H1 (cell line): ENCODE measurements around the gene RAP1A. TPM values are rescaled to one million over a fixed set of nuclear protein-coding genes. Genes with fewer than 3 reads are reported as not detected.

Source experiments
- CTCF ChIA-PET: fragments of 300-600 bp; sonication (Branson Sonifier 250); formaldehyde crosslinking; loops from one replicate; lab custom pipeline; 2021; ENCODE audit not compliant: partially characterized antibody; lab: Charles Lee
- POLR2A ChIA-PET: fragments of 300-600 bp; sonication (Branson Sonifier 250); formaldehyde crosslinking; loops from one replicate; lab custom pipeline; 2021; ENCODE audit warnings: inconsistent platforms; ENCODE audit not compliant: partially characterized antibody; lab: Charles Lee
- DNase-seq, 2 experiments: peaks; one replicate each; pipeline versions ENCODE4 v3.0.0 to v3.0.0-alpha.2; 2010 to 2022; ENCODE audit warnings: low spot score in 2 of 2, low read depth in 1 of 2, mixed read lengths in 1 of 2
- FAIRE-seq: peaks from 2 replicates; lab custom pipeline; 2011; peaks lifted over from hg19 to GRCh38; lab: Jason Lieb, UNC
- H2AFZ ChIP-seq: 2 replicates; pipeline ENCODE4 v1.8.1; 2012; ENCODE audit warnings: low read length, inconsistent platforms
- H2AK5ac ChIP-seq: 2 replicates; pipeline ENCODE4 v1.6.1; 2013; ENCODE audit warnings: low read depth, low read length
- H2BK120ac ChIP-seq: replicated peaks from 2 replicates; pipeline ENCODE3; 2013; ENCODE audit warnings: low read depth, low read length, inconsistent platforms
- H2BK12ac ChIP-seq: 2 replicates; pipeline ENCODE4 v1.6.1; 2013; ENCODE audit warnings: low read depth, low read length
- H2BK15ac ChIP-seq: 2 replicates; pipeline ENCODE4 v1.6.1; 2013; ENCODE audit warnings: low read length
- H2BK20ac ChIP-seq: 2 replicates; pipeline ENCODE4 v1.6.1; 2013; ENCODE audit warnings: low read length
- H2BK5ac ChIP-seq: 2 replicates; pipeline ENCODE4 v1.6.1; 2013; ENCODE audit warnings: low read depth, low read length
- H3K14ac ChIP-seq: 2 replicates; pipeline ENCODE4 v1.6.1; 2013; ENCODE audit warnings: inconsistent platforms; ENCODE audit not compliant: insufficient read length
- H3K18ac ChIP-seq: 2 replicates; pipeline ENCODE4 v1.6.1; 2013; ENCODE audit warnings: low read length; ENCODE audit errors: extremely low read depth
- H3K23ac ChIP-seq: 2 replicates; pipeline ENCODE4 v1.6.1; 2013; ENCODE audit warnings: inconsistent platforms; ENCODE audit not compliant: insufficient read length
- H3K23me2 ChIP-seq: 2 replicates; pipeline ENCODE4 v1.6.1; 2013; ENCODE audit warnings: low read depth, low read length
- H3K27ac ChIP-seq: 2 replicates; pipeline ENCODE4 v1.6.1; 2011; ENCODE audit warnings: low read depth, low read length, inconsistent platforms
- H3K27me3 ChIP-seq, 4 experiments: replicated peaks in 1 of 4; 1 replicate in 1 of 4; 2 replicates in 3 of 4; pipeline versions ENCODE4 v1.6.1 to v1.8.1; 2011 to 2013; ENCODE audit warnings: low read length in 3 of 4, mild to moderate bottlenecking in 3 of 4, inconsistent platforms in 2 of 4, mixed read lengths in 2 of 4, moderate library complexity in 1 of 4; ENCODE audit not compliant: control insufficient read depth in 3 of 4, insufficient read depth in 3 of 4; ENCODE audit errors: extremely low read depth in 1 of 4
- H3K36me3 ChIP-seq, 4 experiments: 2 replicates each; pipeline versions ENCODE4 v1.6.1 to v1.8.1; 2011 to 2013; ENCODE audit warnings: mild to moderate bottlenecking in 4 of 4, low read length in 3 of 4, moderate library complexity in 2 of 4, control low read depth in 1 of 4, inconsistent platforms in 1 of 4; ENCODE audit not compliant: insufficient read depth in 4 of 4, control insufficient read depth in 2 of 4
- H3K4ac ChIP-seq: replicated peaks from 2 replicates; pipeline ENCODE3; 2013; ENCODE audit warnings: low read length, low read depth, mixed read lengths, inconsistent platforms; ENCODE audit not compliant: insufficient read length
- H3K4me1 ChIP-seq, 4 experiments: replicated peaks in 1 of 4; 1 replicate in 1 of 4; 2 replicates in 3 of 4; pipeline versions ENCODE4 v1.6.1 to v1.8.1; 2011 to 2013; ENCODE audit warnings: low read length in 3 of 4, inconsistent platforms in 2 of 4, mixed read lengths in 1 of 4; ENCODE audit not compliant: insufficient read depth in 4 of 4, control insufficient read depth in 3 of 4
- H3K4me2 ChIP-seq, 2 experiments: 2 replicates each; pipeline versions ENCODE4 v1.6.1 to v1.8.1; 2011 to 2013; ENCODE audit warnings: low read depth in 2 of 2, low read length in 2 of 2, control low read depth in 1 of 2, inconsistent platforms in 1 of 2, mild to moderate bottlenecking in 1 of 2; ENCODE audit not compliant: insufficient read depth in 1 of 2
- H3K4me3 ChIP-seq, 4 experiments: fragments of 200-600, 300-600 bp in 1 of 4; sonication (generic), shearing (Covaris generic), sonication (Bioruptor Twin) in 1 of 4; 2 replicates each; pipeline versions ENCODE4 v1.5.1 to v1.8.1; 2011 to 2016; ENCODE audit warnings: low read length in 4 of 4, low read depth in 3 of 4, control low read depth in 2 of 4, inconsistent platforms in 2 of 4, mild to moderate bottlenecking in 2 of 4, mixed read lengths in 1 of 4, moderate library complexity in 1 of 4; ENCODE audit not compliant: insufficient read depth in 2 of 4; ENCODE audit errors: extremely low read depth in 1 of 4
- H3K56ac ChIP-seq: replicated peaks from 2 replicates; pipeline ENCODE3; 2013; ENCODE audit warnings: low read depth, mild to moderate bottlenecking, mixed read lengths, low read length, inconsistent platforms; ENCODE audit not compliant: insufficient read length
- H3K79me1 ChIP-seq: 2 replicates; pipeline ENCODE4 v1.6.1; 2013; ENCODE audit warnings: low read depth, low read length, control low read depth
- H3K79me2 ChIP-seq, 2 experiments: 2 replicates each; pipeline versions ENCODE4 v1.6.1 to v1.8.1; 2012 to 2013; ENCODE audit warnings: low read length in 2 of 2, mild to moderate bottlenecking in 2 of 2, inconsistent platforms in 1 of 2; ENCODE audit not compliant: insufficient read depth in 2 of 2, control insufficient read depth in 1 of 2
- H3K9ac ChIP-seq, 4 experiments: replicated peaks in 1 of 4; 1 replicate in 1 of 4; 2 replicates in 3 of 4; pipeline versions ENCODE4 v1.6.1 to v1.8.1; 2011 to 2013; ENCODE audit warnings: low read depth in 3 of 4, low read length in 3 of 4, control low read depth in 2 of 4, mild to moderate bottlenecking in 2 of 4, moderate library complexity in 2 of 4, inconsistent platforms in 1 of 4; ENCODE audit errors: extremely low read depth in 1 of 4
- H3K9me3 ChIP-seq, 2 experiments: 2 replicates each; pipeline versions ENCODE4 v1.6.1 to v1.8.1; 2012 to 2013; ENCODE audit warnings: mild to moderate bottlenecking in 2 of 2, moderate library complexity in 2 of 2, control low read depth in 1 of 2, inconsistent platforms in 1 of 2, low read depth in 1 of 2, low read length in 1 of 2, mixed read lengths in 1 of 2; ENCODE audit not compliant: insufficient read depth in 2 of 2
- H4K20me1 ChIP-seq, 2 experiments: replicated peaks in 1 of 2; 2 replicates each; pipeline versions ENCODE3 to v1.8.1; 2011 to 2013; ENCODE audit warnings: inconsistent platforms in 2 of 2, low read length in 2 of 2, mild to moderate bottlenecking in 1 of 2; ENCODE audit not compliant: insufficient read depth in 2 of 2, control insufficient read depth in 1 of 2
- H4K5ac ChIP-seq: 2 replicates; pipeline ENCODE4 v1.6.1; 2013; ENCODE audit warnings: low read length, low read depth, mixed read lengths, inconsistent platforms; ENCODE audit not compliant: insufficient read length
- H4K8ac ChIP-seq: 2 replicates; pipeline ENCODE4 v1.8.0; 2013; ENCODE audit warnings: mild to moderate bottlenecking, moderate library complexity, low read length, inconsistent platforms; ENCODE audit not compliant: insufficient read depth; ENCODE audit errors: extremely low read depth
- H4K91ac ChIP-seq: replicated peaks from 2 replicates; pipeline ENCODE3; 2013; ENCODE audit warnings: low read length, mixed read lengths, inconsistent platforms; ENCODE audit not compliant: insufficient read length
- E2F6 ChIP-seq: IDR thresholded peaks from 2 replicates; pipeline ENCODE4 v1.6.1; 2012; ENCODE audit warnings: inconsistent platforms
- KDM1A ChIP-seq: fragments of 200-600, 300-600 bp; sonication (generic); IDR thresholded peaks from 2 replicates; pipeline ENCODE4 v1.7.1; 2016; ENCODE audit warnings: mild to moderate bottlenecking, low read length, borderline replicate concordance
- RAD21 ChIP-seq, 2 experiments: IDR thresholded peaks in 1 of 2; conservative IDR thresholded peaks in 1 of 2; 2 replicates each; pipeline ENCODE4 v1.6.1; 2011; ENCODE audit warnings: low read depth in 2 of 2, low read length in 2 of 2, improper control_type of control experiment in 1 of 2, inconsistent platforms in 1 of 2, mild to moderate bottlenecking in 1 of 2, moderate library complexity in 1 of 2
- SP2 ChIP-seq: IDR thresholded peaks from 2 replicates; pipeline ENCODE4 v1.6.1; 2012; ENCODE audit warnings: mild to moderate bottlenecking, low read length, inconsistent platforms
- TAF7 ChIP-seq: optimal IDR thresholded peaks from 2 replicates; pipeline ENCODE3; 2011; ENCODE audit warnings: low read depth, mild to moderate bottlenecking, inconsistent platforms, low read length, moderate library complexity, borderline replicate concordance
- WGBS, 2 experiments: shearing (Covaris generic) in 1 of 2; methylation state at CpG; one replicate each; pipeline versions ENCODE4 v1.1.6 to v1.1.7; 2013 to 2015; ENCODE audit warnings: low lambda C conversion rate in 2 of 2, mixed read lengths in 2 of 2, inconsistent platforms in 1 of 2, low coverage in 1 of 2, missing lambda C conversion rate in 1 of 2; ENCODE audit not compliant: insufficient replicate concordance in 2 of 2, insufficient coverage in 1 of 2, insufficient read length in 1 of 2; ENCODE audit errors: extremely low coverage in 1 of 2, missing lambda C conversion rate in 1 of 2; 5-methylcytosine and 5-hydroxymethylcytosine counted together
- polyA plus RNA-seq, 7 experiments: library from polyadenylated mRNA; depleted of rRNA in 3 of 7; stranded (reverse) in 5 of 7; unstranded in 2 of 7; fragments of >200 nt in 5 of 7; fragments of 200-250 nt in 2 of 7; gene quantifications; 1 replicate in 5 of 7; 2 replicates in 1 of 7; 4 replicates in 1 of 7; pipeline versions ENCODE4 v1.2.1 to v1.2.3, GENCODE V29; 2011 to 2013; ENCODE audit warnings: missing spikeins in 2 of 7, mixed read lengths in 2 of 7
- total RNA-seq: library from RNA; stranded (reverse); fragmentation: NEBNext Ultra II Directional; extraction: Animal tissue kit (Norgen Biotek cat#: 25700); gene quantifications from 2 replicates; pipeline ENCODE4 v1.2.1, GENCODE V29; 2021

The RAP1A gene
- total and polyA plus RNA-seq, 2 of the 8 experiments (the other 6 are each of a cell fraction or from before 2014, with no cell fraction given): 10.9 to 35.8 TPM

GRCh38 chr1:111702504-111703050, 83.0 kb downstream of the RAP1A start:
- H2BK15ac ChIP-seq: no peak overlapping the region
- no peak overlapping the region for H3K27ac ChIP-seq
- H3K79me1 ChIP-seq: no peaks in the 10 kb centered on the region
- no peaks in the 10 kb centered on the region for H3K9me3 ChIP-seq
- peaks cover 2 to 23% (median 12%) of the 10 kb centered on the region in 4 experiments; a peak in 7 of 8 replicates for H3K36me3 ChIP-seq
- no peak overlapping the region for H3K56ac ChIP-seq
- H2BK120ac ChIP-seq: no peak overlapping the region
- POLR2A ChIA-PET: no interaction called here
- no peak overlapping the region for H3K4me2 ChIP-seq
- no peak overlapping the region for H3K23ac ChIP-seq
- no peaks in the 10 kb centered on the region for H3K27me3 ChIP-seq
- no peak overlapping the region for H3K14ac ChIP-seq
- FAIRE-seq: no peak
- no peak overlapping the region for H4K8ac ChIP-seq
- no peak overlapping the region for H2BK12ac ChIP-seq
- H2BK20ac ChIP-seq: no peak overlapping the region
- CTCF ChIA-PET: interaction anchor here (1.4 to 6.5 kb wide), 5 partner anchors 8 to 194 kb away, joined by 3 to 39 read pairs (median 9); no protein-coding TSS in a partner anchor
- H2AFZ ChIP-seq: no peak overlapping the region
- H3K23me2 ChIP-seq: no peaks in the 10 kb centered on the region
- 91% methylated on average over 4 of the region's 5 CpGs; no CpG with 5 or more reads in 1 of the 2 experiments for WGBS, 2 experiments
- no peak for DNase-seq
- no peak overlapping the region for H3K18ac ChIP-seq
- H2AK5ac ChIP-seq: no peak overlapping the region
- H3K4ac ChIP-seq: no peak overlapping the region
- no peak overlapping the region for H4K5ac ChIP-seq
- no peak overlapping the region for H3K9ac ChIP-seq
- no peak for TF ChIP-seq TAF7
- TF ChIP-seq SP2: no peak
- TF ChIP-seq KDM1A: no peak
- no peak for TF ChIP-seq RAD21 (IDR thresholded peaks at IDR 0.05 in 1 of 2, conservative IDR thresholded peaks at IDR 0.05 in 1 of 2; ENCODE audit: low read depth in 2 of 2, low read length in 2 of 2)
- no peak for TF ChIP-seq E2F6
- no peak overlapping the region for H3K4me3 ChIP-seq
- no peaks in the 10 kb centered on the region for H3K79me2 ChIP-seq
- H2BK5ac ChIP-seq: no peak overlapping the region
- no peak overlapping the region for H4K91ac ChIP-seq
- no peaks in the 10 kb centered on the region for H4K20me1 ChIP-seq
- no peaks in the 10 kb centered on the region for H3K4me1 ChIP-seq
